Loucy (cell line): ENCODE data around the gene KDM5B.

ENCODE experiments used
- H2AFZ ChIP-seq: fragments of 200-600 bp; sonication (generic); 2 replicates; pipeline ENCODE4 v1.6.0; 2016; ENCODE audit warnings: antibody characterized with exemption, mild to moderate bottlenecking, low read length, moderate library complexity
- H3F3A ChIP-seq: fragments of 200-600 bp; 2 replicates; pipeline ENCODE4 v1.6.0; 2016; ENCODE audit warnings: antibody characterized with exemption, low read depth, mild to moderate bottlenecking
- H3K27me3 ChIP-seq: fragments of 200-600 bp; sonication (generic); 2 replicates; pipeline ENCODE4 v1.6.1; 2014; ENCODE audit warnings: low read length, mild to moderate bottlenecking; ENCODE audit not compliant: insufficient read depth, poor library complexity, severe bottlenecking
- H3K36me3 ChIP-seq: fragments of 200-600 bp; sonication (generic); 2 replicates; pipeline ENCODE4 v1.6.1; 2016; ENCODE audit warnings: low read length; ENCODE audit not compliant: insufficient read depth
- H3K4me1 ChIP-seq: fragments of 200-600 bp; sonication (generic); 2 replicates; pipeline ENCODE4 v1.5.1; 2014; ENCODE audit warnings: low read length, mild to moderate bottlenecking; ENCODE audit not compliant: insufficient read depth, poor library complexity, severe bottlenecking
- H3K4me2 ChIP-seq: fragments of 200-600 bp; sonication (generic); 2 replicates; pipeline ENCODE4 v1.6.0; 2014; ENCODE audit warnings: antibody characterized with exemption, low read length, low read depth, mild to moderate bottlenecking; ENCODE audit not compliant: poor library complexity, severe bottlenecking
- H3K4me3 ChIP-seq: fragments of 200-600 bp; sonication (generic); 2 replicates; pipeline ENCODE4 v1.5.1; 2014; ENCODE audit warnings: low read length, mild to moderate bottlenecking, mixed read lengths; ENCODE audit not compliant: poor library complexity, severe bottlenecking
- H3K79me2 ChIP-seq: fragments of 200-600 bp; sonication (generic); 2 replicates; pipeline ENCODE4 v1.6.1; 2014; ENCODE audit warnings: low read length; ENCODE audit not compliant: insufficient read depth
- H3K9ac ChIP-seq: fragments of 200-600 bp; sonication (generic); 2 replicates; pipeline ENCODE4 v1.6.0; 2014; ENCODE audit warnings: mild to moderate bottlenecking, low read depth, low read length, moderate library complexity; ENCODE audit not compliant: poor library complexity, severe bottlenecking
- H3K9me2 ChIP-seq: fragments of 200-600 bp; sonication (generic); replicated peaks from 2 replicates; pipeline ENCODE4 v1.6.1; 2016; ENCODE audit warnings: low read depth, low read length, mixed read lengths
- H3K9me3 ChIP-seq: fragments of 200-600 bp; sonication (generic); 2 replicates; pipeline ENCODE4 v1.6.1; 2014; ENCODE audit warnings: mild to moderate bottlenecking, antibody characterized with exemption, low read length, low read depth; ENCODE audit not compliant: insufficient read depth
- H4K20me1 ChIP-seq: fragments of 200-600 bp; sonication (generic); 2 replicates; pipeline ENCODE4 v1.6.0; 2014; ENCODE audit warnings: antibody characterized with exemption, low read length, mild to moderate bottlenecking; ENCODE audit not compliant: insufficient read depth, poor library complexity, severe bottlenecking
- EZH2phosphoT487 ChIP-seq: fragments of 200-600 bp; IDR thresholded peaks from 2 replicates; pipeline ENCODE4 v1.6.1; 2018; ENCODE audit warnings: antibody characterized with exemption, mild to moderate bottlenecking, moderate library complexity, borderline replicate concordance
- TF ChIP-seq, protein P1 (sequence below): fragments of 200-600 bp; sonication (generic); conservative IDR thresholded peaks from 2 replicates; pipeline ENCODE4 v1.5.1; 2014; ENCODE audit warnings: mild to moderate bottlenecking, antibody characterized with exemption, low read length

Gene KDM5B

DNA sequence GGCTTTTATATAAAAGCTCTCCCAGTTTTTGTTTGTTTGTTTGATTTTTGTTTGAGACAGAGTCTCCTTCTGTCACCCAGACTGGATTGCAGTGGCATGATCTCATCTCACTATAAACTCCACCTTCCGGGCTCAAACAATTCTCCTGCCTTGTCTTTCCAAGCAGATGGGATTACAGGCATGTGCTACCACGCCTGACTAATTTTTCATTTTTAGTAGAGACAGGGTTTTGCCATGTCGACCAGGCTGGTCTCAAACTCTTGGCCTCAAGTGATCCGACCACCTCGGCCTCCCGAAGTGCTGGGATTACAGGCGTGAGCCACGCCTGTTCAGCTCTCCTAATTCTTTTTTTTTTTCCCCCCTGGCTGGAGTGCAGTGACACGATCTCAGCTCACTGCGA, 6.9 kb upstream of the KDM5B start:
- H3K79me2 ChIP-seq: peaks cover 16% of the 10 kb centered on the region; the same call in 1 of the 2 replicates
- no peak overlapping the region for H2AFZ ChIP-seq
- no peaks in the 10 kb centered on the region for H3F3A ChIP-seq
- H3K4me2 ChIP-seq: no peak overlapping the region
- no peaks in the 10 kb centered on the region for H3K27me3 ChIP-seq
- no peaks in the 10 kb centered on the region for H3K9me2 ChIP-seq
- no peak overlapping the region for H3K4me3 ChIP-seq
- H3K4me1 ChIP-seq: peaks cover 16% of the 10 kb centered on the region
- no peak overlapping the region for H3K9ac ChIP-seq
- H3K36me3 ChIP-seq: no peaks in the 10 kb centered on the region
- no peaks in the 10 kb centered on the region for H4K20me1 ChIP-seq
- no peaks in the 10 kb centered on the region for H3K9me3 ChIP-seq
- TF ChIP-seq, protein P1, sequence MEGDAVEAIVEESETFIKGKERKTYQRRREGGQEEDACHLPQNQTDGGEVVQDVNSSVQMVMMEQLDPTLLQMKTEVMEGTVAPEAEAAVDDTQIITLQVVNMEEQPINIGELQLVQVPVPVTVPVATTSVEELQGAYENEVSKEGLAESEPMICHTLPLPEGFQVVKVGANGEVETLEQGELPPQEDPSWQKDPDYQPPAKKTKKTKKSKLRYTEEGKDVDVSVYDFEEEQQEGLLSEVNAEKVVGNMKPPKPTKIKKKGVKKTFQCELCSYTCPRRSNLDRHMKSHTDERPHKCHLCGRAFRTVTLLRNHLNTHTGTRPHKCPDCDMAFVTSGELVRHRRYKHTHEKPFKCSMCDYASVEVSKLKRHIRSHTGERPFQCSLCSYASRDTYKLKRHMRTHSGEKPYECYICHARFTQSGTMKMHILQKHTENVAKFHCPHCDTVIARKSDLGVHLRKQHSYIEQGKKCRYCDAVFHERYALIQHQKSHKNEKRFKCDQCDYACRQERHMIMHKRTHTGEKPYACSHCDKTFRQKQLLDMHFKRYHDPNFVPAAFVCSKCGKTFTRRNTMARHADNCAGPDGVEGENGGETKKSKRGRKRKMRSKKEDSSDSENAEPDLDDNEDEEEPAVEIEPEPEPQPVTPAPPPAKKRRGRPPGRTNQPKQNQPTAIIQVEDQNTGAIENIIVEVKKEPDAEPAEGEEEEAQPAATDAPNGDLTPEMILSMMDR: no peak
- no peak for TF ChIP-seq EZH2phosphoT487

DNA sequence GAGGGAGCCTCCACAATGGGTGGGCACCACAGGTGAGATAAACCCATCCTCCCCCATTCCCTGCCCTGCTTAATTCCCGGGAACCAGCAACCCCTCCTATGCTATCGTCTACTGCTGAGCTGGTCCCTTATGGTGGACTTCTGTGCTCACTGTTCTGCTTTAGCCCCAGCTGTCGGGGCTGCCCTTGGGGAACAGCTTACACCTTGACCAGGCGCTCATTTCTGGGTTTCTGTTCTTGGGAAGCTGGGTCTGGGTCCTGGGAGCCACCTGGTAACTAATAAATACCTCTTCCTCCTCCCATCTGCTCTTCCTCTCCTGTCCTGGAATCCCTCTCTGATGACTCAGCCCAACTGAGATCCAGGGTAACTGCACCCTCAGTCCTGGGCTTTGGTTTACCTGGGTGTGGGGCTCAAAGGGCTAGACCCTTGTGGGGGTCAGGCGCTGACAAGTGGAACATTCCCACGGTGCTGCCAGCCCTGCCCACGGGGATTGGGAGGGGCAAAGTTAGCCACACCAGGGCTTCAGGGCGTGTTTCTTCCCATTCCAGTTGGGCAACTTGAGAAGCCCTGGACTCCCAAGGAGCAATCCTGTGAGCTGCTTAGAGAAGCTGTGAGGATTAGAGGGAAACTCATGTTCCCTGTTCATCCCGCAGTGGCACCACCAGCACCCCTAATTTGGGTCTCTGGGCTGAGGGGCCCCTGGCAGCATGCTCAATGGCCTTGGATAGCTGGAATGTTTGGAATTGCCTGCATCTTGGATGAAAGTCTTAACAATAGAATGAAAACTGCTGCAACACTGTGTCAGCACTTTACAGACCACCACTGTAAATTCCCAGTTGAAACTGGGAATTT, 4.2 kb upstream of the KDM5B start:
- Histone ChIP-seq H3K36me3 (no peaks in the 10 kb centered on the region), H3K4me2 (peak overlapping the region; percentile 88), H3K9me3 (no peaks in the 10 kb centered on the region), H3K79me2 (peaks cover 34% of the 10 kb centered on the region), H2AFZ (no peak overlapping the region), H3K9me2 (no peaks in the 10 kb centered on the region), H3K9ac (peak overlapping the region; percentile 77), H3K27me3 (no peaks in the 10 kb centered on the region), H3K4me1 (peaks cover 30% of the 10 kb centered on the region), H4K20me1 (peaks cover 5% of the 10 kb centered on the region), H3F3A (0 out of 2 replicates have a peak, but pooled peaks cover 7% of the 10 kb centered on the region), H3K4me3 (peak overlapping the region; percentile 96)
- TF ChIP-seq, protein P1: no peak
- TF ChIP-seq EZH2phosphoT487: no peak

DNA sequence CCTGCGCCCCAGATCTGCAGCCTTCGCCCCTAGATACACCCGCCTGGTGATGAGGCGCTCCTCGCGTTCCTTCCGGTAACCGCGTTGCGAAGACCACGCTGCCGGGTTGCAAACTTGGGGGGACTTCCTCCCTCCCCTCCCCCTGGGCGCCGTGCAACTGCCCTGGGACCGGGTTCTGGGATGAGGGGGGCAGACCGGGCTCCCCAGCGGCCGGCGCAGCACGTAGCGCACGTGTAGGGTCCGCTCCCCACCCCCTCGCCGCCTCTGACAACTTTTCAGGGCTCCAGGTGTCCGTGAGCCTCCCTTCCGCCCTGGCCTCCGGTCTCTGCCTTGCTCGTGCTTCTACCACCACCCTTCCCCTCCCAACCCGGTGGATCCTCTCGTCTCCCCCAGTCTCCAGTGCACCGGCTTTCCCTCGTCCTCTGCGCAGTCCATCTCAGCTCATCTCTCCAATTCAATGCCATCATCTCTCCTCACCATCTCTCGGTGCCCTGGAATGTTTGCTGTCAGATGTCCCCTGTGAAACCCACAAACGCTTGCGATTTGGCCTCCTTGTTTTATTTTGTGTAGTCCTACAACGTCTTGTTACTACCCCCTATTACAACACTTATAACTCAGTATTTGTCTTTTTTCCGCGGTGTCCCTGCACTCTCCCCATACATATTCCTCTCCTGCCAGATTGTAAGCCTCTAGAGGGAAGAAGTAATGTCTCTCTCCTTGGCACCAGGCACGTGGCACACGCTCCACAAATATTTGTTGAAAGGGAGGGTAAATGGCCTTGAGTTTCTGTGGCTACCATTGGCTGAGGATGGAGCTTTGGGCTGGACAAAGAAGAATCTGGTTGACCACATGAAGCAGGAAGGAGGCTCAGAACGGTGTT, 3.3 kb upstream of the KDM5B start:
- Histone ChIP-seq H3K4me2 (peak overlapping the region; percentile 88), H3K27me3 (no peaks in the 10 kb centered on the region), H3K79me2 (peaks cover 43% of the 10 kb centered on the region), H3K36me3 (no peaks in the 10 kb centered on the region), H3F3A (0 out of 2 replicates have a peak, but pooled peaks cover 7% of the 10 kb centered on the region), H4K20me1 (peaks cover 5% of the 10 kb centered on the region), H3K4me3 (peak overlapping the region; percentile 96), H3K4me1 (peaks cover 30% of the 10 kb centered on the region), H3K9me2 (no peaks in the 10 kb centered on the region), H3K9ac (peak overlapping the region; percentile 77), H3K9me3 (no peaks in the 10 kb centered on the region), H2AFZ (peak overlapping the region; percentile 85)
- TF ChIP-seq, protein P1: no peak
- no peak for TF ChIP-seq EZH2phosphoT487
